ENCODE data around the gene TMEM242. TPM values are rescaled to one million over a fixed set of nuclear protein-coding genes. Genes with fewer than 3 reads are reported as not detected.

Gene TMEM242
- total RNA-seq, 4 donors from 2014 or later = 3.9 to 7.7 (median 6.3) TPM

GRCh38 chr6:157305670-157306653 lies 17.4 kb downstream of the TMEM242 start:
- no peaks in the 10 kb centered on the region for H3K9me3 ChIP-seq
- TF ChIP-seq CTCF (IDR thresholded peaks at IDR 0.05 in 4 of 5, conservative IDR thresholded peaks at IDR 0.05 in 1 of 5) = no peak
- H3K4me1 ChIP-seq = peaks cover 22 to 36% of the 10 kb centered on the region in 2 donors
- peak; percentile 74 to 75 for ATAC-seq
- peak in 1 of 2 donors; percentile 52 for DNase-seq
- no peaks in the 10 kb centered on the region for H3K36me3 ChIP-seq
- in situ Hi-C loops (cut with MboI; ENCODE audit: low sequenced_read_pairs in 4 of 4) (no loop called here), intact Hi-C loops (cut with DNase I; ENCODE audit: low total_unique reads) (no loop called here)
- peak overlapping the region; percentile 44 to 60 (median 50) for H3K27ac ChIP-seq
- H3K4me3 ChIP-seq = peak overlapping the region in 2 of 4 donors; percentile 11 to 19
- H3K27me3 ChIP-seq = no peaks in the 10 kb centered on the region

- Histone ChIP-seq H3K9me3 (no peaks in the 10 kb centered on the region), H3K4me3 (peak overlapping the region in 2 of 4 donors; percentile 16 to 19), H3K27me3 (no peaks in the 10 kb centered on the region), H3K4me1 (peaks cover 22 to 36% of the 10 kb centered on the region in 2 donors), H3K27ac (peak overlapping the region; percentile 44 to 60 (median 50)), H3K36me3 (no peaks in the 10 kb centered on the region)
- ATAC-seq = peak; percentile 40 to 67
- no peak for TF ChIP-seq POLR2A (IDR thresholded peaks at IDR 0.05)
- TF ChIP-seq CTCF (IDR thresholded peaks at IDR 0.05 in 4 of 5, conservative IDR thresholded peaks at IDR 0.05 in 1 of 5) = no peak
- DNase-seq = no peak
- intact Hi-C loops (cut with DNase I; ENCODE audit: low total_unique reads) = no loop called here
- in situ Hi-C loops (cut with MboI; ENCODE audit: low sequenced_read_pairs in 4 of 4) = no loop called here
These were observed 18.2 kb downstream of the TMEM242 start for GRCh38 chr6:157304899-157305663.

GRCh38 chr6:157302736-157303135 lies 20.6 kb downstream of the TMEM242 start:
- ATAC-seq (no peak), DNase-seq (no peak)
- H3K27ac ChIP-seq = no peak overlapping the region
- intact Hi-C loops (cut with DNase I; ENCODE audit: low total_unique reads) (no loop called here), in situ Hi-C loops (cut with MboI; ENCODE audit: low sequenced_read_pairs in 4 of 4) (no loop called here)
- TF ChIP-seq CTCF (IDR thresholded peaks at IDR 0.05 in 4 of 5, conservative IDR thresholded peaks at IDR 0.05 in 1 of 5) (no peak), POLR2A (IDR thresholded peaks at IDR 0.05) (no peak)
- no peaks in the 10 kb centered on the region for H3K36me3 ChIP-seq
- peaks cover 31 to 49% of the 10 kb centered on the region in 2 donors for H3K4me1 ChIP-seq
- H3K27me3 ChIP-seq = no peaks in the 10 kb centered on the region
- no peaks in the 10 kb centered on the region for H3K9me3 ChIP-seq
- no peak overlapping the region for H3K4me3 ChIP-seq

- no peak for DNase-seq
- no peak overlapping the region for H3K27ac ChIP-seq
- H3K4me3 ChIP-seq = no peak overlapping the region
- in situ Hi-C loops (cut with MboI; ENCODE audit: low sequenced_read_pairs in 4 of 4) (no loop called here), intact Hi-C loops (cut with DNase I; ENCODE audit: low total_unique reads) (no loop called here)
- TF ChIP-seq POLR2A (IDR thresholded peaks at IDR 0.05) (no peak), CTCF (IDR thresholded peaks at IDR 0.05 in 4 of 5, conservative IDR thresholded peaks at IDR 0.05 in 1 of 5) (no peak)
- no peaks in the 10 kb centered on the region for H3K9me3 ChIP-seq
- peaks cover 20 to 36% of the 10 kb centered on the region in 2 donors for H3K4me1 ChIP-seq
- H3K36me3 ChIP-seq = no peaks in the 10 kb centered on the region
- ATAC-seq = no peak
- H3K27me3 ChIP-seq = no peaks in the 10 kb centered on the region
These were observed 22.9 kb downstream of the TMEM242 start for GRCh38 chr6:157300436-157300835.
